ENCODE results near the gene AR. TPM values are rescaled to one million over a fixed set of nuclear protein-coding genes. Genes with fewer than 3 reads are reported as not detected.

The AR gene
- total and polyA plus RNA-seq, 2 of the 13 experiments (the other 11 are each of a cell fraction or from before 2014, with no cell fraction given) = not detected

DNA sequence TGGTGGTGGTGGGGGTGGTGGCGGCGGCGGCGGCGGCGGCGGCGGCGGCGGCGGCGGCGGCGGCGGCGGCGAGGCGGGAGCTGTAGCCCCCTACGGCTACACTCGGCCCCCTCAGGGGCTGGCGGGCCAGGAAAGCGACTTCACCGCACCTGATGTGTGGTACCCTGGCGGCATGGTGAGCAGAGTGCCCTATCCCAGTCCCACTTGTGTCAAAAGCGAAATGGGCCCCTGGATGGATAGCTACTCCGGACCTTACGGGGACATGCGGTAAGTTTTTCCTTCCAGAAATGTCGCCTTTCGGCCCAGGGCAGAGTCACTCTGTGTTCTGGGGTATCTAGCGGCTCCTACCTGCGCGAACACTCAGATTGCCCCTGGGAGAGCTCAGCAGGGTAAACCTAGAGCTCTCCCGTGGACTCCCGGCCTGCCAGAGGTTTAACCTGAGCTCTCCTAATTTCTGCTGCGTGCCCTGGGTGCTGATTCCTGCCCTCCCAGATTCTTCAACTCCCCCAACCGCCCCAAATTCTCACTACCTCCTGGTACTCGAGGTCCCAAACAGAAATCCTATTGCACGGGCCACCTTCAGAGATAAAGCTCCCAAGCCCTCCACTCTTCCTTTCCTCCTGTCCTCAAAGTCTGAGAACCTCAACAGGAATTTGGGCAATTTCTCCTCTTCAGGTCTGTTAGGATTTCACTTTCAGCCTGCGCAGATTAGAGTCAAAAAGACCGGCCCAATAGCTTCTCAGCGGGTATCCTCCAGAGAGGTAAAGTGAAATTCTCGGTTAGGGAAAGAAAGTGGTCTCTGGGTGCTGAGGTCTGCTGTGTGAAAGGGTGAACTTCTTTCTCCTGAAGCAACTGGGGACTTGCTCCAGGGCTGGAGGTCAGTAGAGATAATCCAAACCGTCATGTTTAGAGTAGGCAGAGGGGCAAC lies 2.9 kb downstream of the AR start:
- FAIRE-seq (no peak), ATAC-seq (no peak), DNase-seq (ENCODE audit: low spot score) (no peak)
- H2AFZ ChIP-seq (ENCODE audit: low read length) = no peak overlapping the region
- H3K36me3 ChIP-seq (replicated peaks in 1 of 2; ENCODE audit: control insufficient read depth in 1 of 2, insufficient read depth in 2 of 2, low read length in 2 of 2) = no peaks in the 10 kb centered on the region
- no TSS peak for BruUV-seq (replicated peaks)
- H3K4me2 ChIP-seq (ENCODE audit: low read depth, low read length) = peak overlapping the region; percentile 18; the same call in 1 of the 2 replicates
- 4% methylated on average over 3 of the region's 44 CpGs for WGBS (ENCODE audit: low lambda C conversion rate)
- H4K20me1 ChIP-seq (ENCODE audit: insufficient read depth, low read length) = no peaks in the 10 kb centered on the region
- POLR2A ChIA-PET = no interaction called here
- intact Hi-C loops (cut with micrococcal nuclease; ENCODE audit: unreplicated experiment) (no loop called here), in situ Hi-C loops (cut with HindIII; ENCODE audit: extremely low pct_ligation_motif_present, low pct_unique_long_range_greater_than_20kb) (no loop called here)
- no peaks in the 10 kb centered on the region for H3K9me3 ChIP-seq (ENCODE audit: low read length)
- CTCF ChIA-PET (ENCODE audit: low intra/inter-chr PET ratio, low total read pairs) = no interaction called here
- H3K4me3 ChIP-seq (replicated peaks in 1 of 3; ENCODE audit: insufficient read depth in 1 of 3, low read depth in 2 of 3, low read length in 3 of 3) = peak overlapping the region in 1 of 3 experiments; percentile 40; a peak in 1 of 6 replicates
- no peak overlapping the region for H3K27ac ChIP-seq (ENCODE audit: extremely low read length, insufficient read depth, low read length)
- TF ChIP-seq SRF (IDR thresholded peaks at IDR 0.05; ENCODE audit: low read depth, low read length) (no peak), ZNF879 (CRISPR knock-in tag; IDR thresholded peaks at IDR 0.05) (no peak), ZNF367 (CRISPR knock-in tag; IDR thresholded peaks at IDR 0.05; ENCODE audit: borderline replicate concordance) (no peak), ZBTB20 (CRISPR knock-in tag; IDR thresholded peaks at IDR 0.05; ENCODE audit: borderline replicate concordance, low read depth) (no peak), KLF15 (CRISPR knock-in tag; IDR thresholded peaks at IDR 0.05; ENCODE audit: borderline replicate concordance) (no peak), MXD4 (CRISPR knock-in tag; IDR thresholded peaks at IDR 0.05) (no peak), HIVEP1 (CRISPR knock-in tag; IDR thresholded peaks at IDR 0.05) (no peak), PHF5A (CRISPR knock-in tag; IDR thresholded peaks at IDR 0.05; ENCODE audit: low read depth, unreplicated experiment) (no peak), ZNF570 (CRISPR knock-in tag; IDR thresholded peaks at IDR 0.05; ENCODE audit: borderline replicate concordance) (no peak), ZEB1 (IDR thresholded peaks at IDR 0.05; ENCODE audit: insufficient replicate concordance, low read depth) (no peak), CBFB (CRISPR knock-in tag; IDR thresholded peaks at IDR 0.05) (no peak), ZNF75D (CRISPR knock-in tag; IDR thresholded peaks at IDR 0.05; ENCODE audit: borderline replicate concordance) (no peak), GATA4 (IDR thresholded peaks at IDR 0.05; ENCODE audit: borderline replicate concordance, low read depth) (no peak), ZNF781 (CRISPR knock-in tag; IDR thresholded peaks at IDR 0.05; ENCODE audit: borderline replicate concordance, not compliant biosample characterization) (no peak), TBL1XR1 (IDR thresholded peaks at IDR 0.05; ENCODE audit: borderline replicate concordance, low read length, partially characterized antibody) (no peak)
- TF ChIP-seq, protein P1, sequence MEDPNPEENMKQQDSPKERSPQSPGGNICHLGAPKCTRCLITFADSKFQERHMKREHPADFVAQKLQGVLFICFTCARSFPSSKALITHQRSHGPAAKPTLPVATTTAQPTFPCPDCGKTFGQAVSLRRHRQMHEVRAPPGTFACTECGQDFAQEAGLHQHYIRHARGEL (CRISPR knock-in tag; IDR thresholded peaks at IDR 0.05) = no peak
- TF ChIP-seq, protein P2, sequence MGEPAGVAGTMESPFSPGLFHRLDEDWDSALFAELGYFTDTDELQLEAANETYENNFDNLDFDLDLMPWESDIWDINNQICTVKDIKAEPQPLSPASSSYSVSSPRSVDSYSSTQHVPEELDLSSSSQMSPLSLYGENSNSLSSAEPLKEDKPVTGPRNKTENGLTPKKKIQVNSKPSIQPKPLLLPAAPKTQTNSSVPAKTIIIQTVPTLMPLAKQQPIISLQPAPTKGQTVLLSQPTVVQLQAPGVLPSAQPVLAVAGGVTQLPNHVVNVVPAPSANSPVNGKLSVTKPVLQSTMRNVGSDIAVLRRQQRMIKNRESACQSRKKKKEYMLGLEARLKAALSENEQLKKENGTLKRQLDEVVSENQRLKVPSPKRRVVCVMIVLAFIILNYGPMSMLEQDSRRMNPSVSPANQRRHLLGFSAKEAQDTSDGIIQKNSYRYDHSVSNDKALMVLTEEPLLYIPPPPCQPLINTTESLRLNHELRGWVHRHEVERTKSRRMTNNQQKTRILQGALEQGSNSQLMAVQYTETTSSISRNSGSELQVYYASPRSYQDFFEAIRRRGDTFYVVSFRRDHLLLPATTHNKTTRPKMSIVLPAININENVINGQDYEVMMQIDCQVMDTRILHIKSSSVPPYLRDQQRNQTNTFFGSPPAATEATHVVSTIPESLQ (CRISPR knock-in tag; conservative IDR thresholded peaks at IDR 0.05) = no peak
- TF ChIP-seq, protein P3, sequence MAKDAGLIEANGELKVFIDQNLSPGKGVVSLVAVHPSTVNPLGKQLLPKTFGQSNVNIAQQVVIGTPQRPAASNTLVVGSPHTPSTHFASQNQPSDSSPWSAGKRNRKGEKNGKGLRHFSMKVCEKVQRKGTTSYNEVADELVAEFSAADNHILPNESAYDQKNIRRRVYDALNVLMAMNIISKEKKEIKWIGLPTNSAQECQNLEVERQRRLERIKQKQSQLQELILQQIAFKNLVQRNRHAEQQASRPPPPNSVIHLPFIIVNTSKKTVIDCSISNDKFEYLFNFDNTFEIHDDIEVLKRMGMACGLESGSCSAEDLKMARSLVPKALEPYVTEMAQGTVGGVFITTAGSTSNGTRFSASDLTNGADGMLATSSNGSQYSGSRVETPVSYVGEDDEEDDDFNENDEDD (CRISPR knock-in tag; IDR thresholded peaks at IDR 0.05; ENCODE audit: borderline replicate concordance) = no peak
- H3K4me1 ChIP-seq (ENCODE audit: insufficient read depth, low read length) = no peaks in the 10 kb centered on the region
- no peaks in the 10 kb centered on the region for H3K79me2 ChIP-seq (ENCODE audit: insufficient read depth, low read length)
- H3K9ac ChIP-seq (ENCODE audit: insufficient read depth, low read depth, low read length) = no peak overlapping the region
- peaks cover 2 to 24% of the 10 kb centered on the region in 2 experiments; a peak in 3 of 5 replicates for H3K27me3 ChIP-seq (ENCODE audit: control insufficient read depth in 1 of 2, insufficient read depth in 2 of 2, low read length in 2 of 2)
